ENCODE data around the gene AURKB. TPM values are rescaled to one million over a fixed set of nuclear protein-coding genes. Genes with fewer than 3 reads are reported as not detected.

The AURKB gene
- total and polyA plus RNA-seq, 2 of the 13 experiments (the other 11 are each of a cell fraction or from before 2014, with no cell fraction given), result 29.5 to 75.3 TPM

DNA sequence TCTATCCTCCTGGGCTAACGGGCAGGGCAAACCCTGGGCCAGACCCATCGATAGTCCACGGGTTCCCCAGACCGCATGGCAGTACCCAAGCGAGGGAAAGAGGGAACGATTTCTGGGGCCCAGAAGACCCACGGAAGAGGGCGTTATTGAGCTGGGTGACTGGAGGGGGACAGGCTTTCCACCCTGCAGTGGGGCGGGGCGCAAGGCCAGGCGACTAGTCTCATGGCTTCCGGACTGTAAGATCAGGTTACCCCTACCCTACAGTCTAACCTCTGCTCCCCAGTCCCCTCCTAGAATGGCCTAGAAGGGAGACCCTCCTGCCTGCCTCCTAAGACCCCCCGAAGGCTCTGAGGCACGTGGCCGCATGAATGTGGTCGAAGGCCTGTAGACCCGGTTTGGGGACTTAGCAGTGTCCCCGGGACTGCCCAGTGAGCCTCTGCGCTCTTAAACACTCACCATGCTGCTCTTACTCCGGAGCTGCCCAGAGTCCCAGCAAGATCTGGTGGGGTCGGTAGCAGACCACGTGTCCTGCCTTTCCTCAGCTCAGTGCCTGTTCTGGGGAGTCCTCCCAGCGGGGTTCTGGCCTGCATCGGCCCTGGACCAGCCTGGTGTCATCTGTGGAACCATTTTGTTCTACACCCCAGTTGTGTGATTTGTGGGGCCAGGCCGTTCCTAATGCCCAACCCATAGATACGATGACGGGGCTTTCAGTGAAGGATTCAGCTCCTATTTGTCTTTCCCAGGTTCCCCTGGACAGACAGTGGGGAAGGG, 13.2 kb upstream of the AURKB start (continued):
- TF ChIP-seq ZFX (CRISPR knock-in tag; IDR thresholded peaks at IDR 0.05; ENCODE audit: low read depth), result peak; percentile 63
- TF ChIP-seq ZSCAN30 (CRISPR knock-in tag; IDR thresholded peaks at IDR 0.05), result 0 out of 2 replicates have a peak, but pooled peaks have one; percentile 4
- no peak for TF ChIP-seq KDM1A (CRISPR knock-in tag; IDR thresholded peaks at IDR 0.05)
- TF ChIP-seq POLR2A (IDR thresholded peaks at IDR 0.05; ENCODE audit: insufficient read depth in 1 of 2, low read depth in 2 of 2, low read length in 2 of 2), result peak; percentile 26 to 58; a peak in 3 of 4 replicates
- TF ChIP-seq, protein P1, sequence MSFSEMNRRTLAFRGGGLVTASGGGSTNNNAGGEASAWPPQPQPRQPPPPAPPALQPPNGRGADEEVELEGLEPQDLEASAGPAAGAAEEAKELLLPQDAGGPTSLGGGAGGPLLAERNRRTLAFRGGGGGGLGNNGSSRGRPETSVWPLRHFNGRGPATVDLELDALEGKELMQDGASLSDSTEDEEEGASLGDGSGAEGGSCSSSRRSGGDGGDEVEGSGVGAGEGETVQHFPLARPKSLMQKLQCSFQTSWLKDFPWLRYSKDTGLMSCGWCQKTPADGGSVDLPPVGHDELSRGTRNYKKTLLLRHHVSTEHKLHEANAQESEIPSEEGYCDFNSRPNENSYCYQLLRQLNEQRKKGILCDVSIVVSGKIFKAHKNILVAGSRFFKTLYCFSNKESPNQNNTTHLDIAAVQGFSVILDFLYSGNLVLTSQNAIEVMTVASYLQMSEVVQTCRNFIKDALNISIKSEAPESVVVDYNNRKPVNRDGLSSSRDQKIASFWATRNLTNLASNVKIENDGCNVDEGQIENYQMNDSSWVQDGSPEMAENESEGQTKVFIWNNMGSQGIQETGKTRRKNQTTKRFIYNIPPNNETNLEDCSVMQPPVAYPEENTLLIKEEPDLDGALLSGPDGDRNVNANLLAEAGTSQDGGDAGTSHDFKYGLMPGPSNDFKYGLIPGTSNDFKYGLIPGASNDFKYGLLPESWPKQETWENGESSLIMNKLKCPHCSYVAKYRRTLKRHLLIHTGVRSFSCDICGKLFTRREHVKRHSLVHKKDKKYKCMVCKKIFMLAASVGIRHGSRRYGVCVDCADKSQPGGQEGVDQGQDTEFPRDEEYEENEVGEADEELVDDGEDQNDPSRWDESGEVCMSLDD (CRISPR knock-in tag; IDR thresholded peaks at IDR 0.05; ENCODE audit: borderline replicate concordance), result peak; percentile 72; the same call in 1 of the 2 replicates

DNA sequence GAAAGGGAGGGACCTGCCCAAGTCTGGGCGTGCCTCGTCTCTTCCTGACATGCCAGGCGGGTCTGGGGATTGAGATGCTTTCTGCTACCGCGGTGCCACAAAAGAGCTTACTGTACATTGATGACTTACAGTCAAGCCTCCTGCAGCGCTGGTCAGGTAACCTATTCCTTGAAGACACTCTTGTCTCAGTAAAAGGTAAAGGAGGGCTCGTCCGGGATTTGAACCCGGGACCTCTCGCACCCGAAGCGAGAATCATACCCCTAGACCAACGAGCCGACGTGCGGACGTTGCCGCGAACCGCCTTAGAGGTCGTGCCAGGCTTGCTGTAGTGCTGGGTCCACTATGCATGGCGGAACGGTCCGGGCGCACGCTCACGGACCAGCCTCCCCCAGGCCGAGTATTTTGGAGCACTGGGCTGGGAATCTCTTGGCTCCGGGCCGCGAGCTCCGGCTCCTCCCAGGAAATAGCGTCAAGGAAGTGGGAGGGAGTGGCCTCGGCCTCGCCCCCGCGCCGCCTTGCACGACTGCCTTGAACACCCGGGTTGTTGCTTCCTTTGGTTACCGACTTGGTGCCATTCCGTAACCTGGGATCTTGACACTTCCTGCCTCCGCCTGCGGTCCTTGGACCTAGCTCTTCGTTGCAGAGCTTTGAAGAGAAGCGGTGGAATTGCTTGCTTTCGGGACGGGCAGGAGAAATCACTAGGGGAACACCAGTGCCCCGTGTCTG, 12.4 kb upstream of the AURKB start:
- Histone ChIP-seq H3K27me3 (ENCODE audit: control insufficient read depth in 1 of 2, insufficient read depth in 2 of 2, low read length in 2 of 2) (no peaks in the 10 kb centered on the region; a peak in 1 of 5 replicates), H2AFZ (ENCODE audit: low read length) (no peak overlapping the region), H3K4me2 (ENCODE audit: low read depth, low read length) (peak overlapping the region; percentile 95), H3K9me3 (ENCODE audit: low read length) (no peaks in the 10 kb centered on the region), H3K4me1 (ENCODE audit: insufficient read depth, low read length) (peaks cover 33% of the 10 kb centered on the region), H3K9ac (ENCODE audit: insufficient read depth, low read depth, low read length) (peak overlapping the region; percentile 80), H3K4me3 (replicated peaks in 1 of 3; ENCODE audit: insufficient read depth in 1 of 3, low read depth in 2 of 3, low read length in 3 of 3) (peak overlapping the region; percentile 69 to 85 (median 70)), H3K79me2 (ENCODE audit: insufficient read depth, low read length) (no peaks in the 10 kb centered on the region), H3K36me3 (replicated peaks in 1 of 2; ENCODE audit: control insufficient read depth in 1 of 2, insufficient read depth in 2 of 2, low read length in 2 of 2) (peaks cover under 1 to 8% of the 10 kb centered on the region in 2 experiments; a peak in 4 of 5 replicates), H4K20me1 (ENCODE audit: insufficient read depth, low read length) (peaks cover 4% of the 10 kb centered on the region; the same call in 1 of the 2 replicates), H3K27ac (ENCODE audit: extremely low read length, insufficient read depth, low read length) (peak overlapping the region; percentile 91)
- intact Hi-C loops (cut with micrococcal nuclease; ENCODE audit: unreplicated experiment) (loop anchor here (1.0 to 5.0 kb wide), 4 partner anchors 27 to 155 kb away; partner anchors contain the start of genes KRABD2 and PFAS), in situ Hi-C loops (cut with HindIII; ENCODE audit: extremely low pct_ligation_motif_present, low pct_unique_long_range_greater_than_20kb) (loop anchor here (5.0 kb wide), 2 partner anchors 35 to 80 kb away; no protein-coding TSS in a partner anchor)
- BruUV-seq (replicated peaks), result TSS peak; percentile 34
- no peak for FAIRE-seq
- peak; percentile 88 for DNase-seq (ENCODE audit: low spot score)
- peak; percentile 64 for ATAC-seq
- POLR2A ChIA-PET, result interaction anchor here (0.5 to 7.7 kb wide), 24 partner anchors 11 to 820 kb away, joined by 3 to 111 read pairs (median 4); partner anchors contain the start of genes AURKB, BORCS6, CTC1 and KRABD2
- 4% methylated on average over 18 of the region's 49 CpGs for WGBS (ENCODE audit: low lambda C conversion rate)
- CTCF ChIA-PET (ENCODE audit: low intra/inter-chr PET ratio, low total read pairs), result interaction anchor here (0.7 kb wide), 1 partner anchor 78 kb away, joined by 3 read pairs; no protein-coding TSS in a partner anchor
- TF ChIP-seq, protein P2, sequence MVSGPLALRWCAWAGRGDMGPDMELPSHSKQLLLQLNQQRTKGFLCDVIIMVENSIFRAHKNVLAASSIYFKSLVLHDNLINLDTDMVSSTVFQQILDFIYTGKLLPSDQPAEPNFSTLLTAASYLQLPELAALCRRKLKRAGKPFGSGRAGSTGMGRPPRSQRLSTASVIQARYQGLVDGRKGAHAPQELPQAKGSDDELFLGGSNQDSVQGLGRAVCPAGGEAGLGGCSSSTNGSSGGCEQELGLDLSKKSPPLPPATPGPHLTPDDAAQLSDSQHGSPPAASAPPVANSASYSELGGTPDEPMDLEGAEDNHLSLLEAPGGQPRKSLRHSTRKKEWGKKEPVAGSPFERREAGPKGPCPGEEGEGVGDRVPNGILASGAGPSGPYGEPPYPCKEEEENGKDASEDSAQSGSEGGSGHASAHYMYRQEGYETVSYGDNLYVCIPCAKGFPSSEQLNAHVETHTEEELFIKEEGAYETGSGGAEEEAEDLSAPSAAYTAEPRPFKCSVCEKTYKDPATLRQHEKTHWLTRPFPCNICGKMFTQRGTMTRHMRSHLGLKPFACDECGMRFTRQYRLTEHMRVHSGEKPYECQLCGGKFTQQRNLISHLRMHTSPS (CRISPR knock-in tag; IDR thresholded peaks at IDR 0.05; ENCODE audit: low read depth), result peak; percentile 3; the same call in 1 of the 2 replicates
- TF ChIP-seq, protein P3, sequence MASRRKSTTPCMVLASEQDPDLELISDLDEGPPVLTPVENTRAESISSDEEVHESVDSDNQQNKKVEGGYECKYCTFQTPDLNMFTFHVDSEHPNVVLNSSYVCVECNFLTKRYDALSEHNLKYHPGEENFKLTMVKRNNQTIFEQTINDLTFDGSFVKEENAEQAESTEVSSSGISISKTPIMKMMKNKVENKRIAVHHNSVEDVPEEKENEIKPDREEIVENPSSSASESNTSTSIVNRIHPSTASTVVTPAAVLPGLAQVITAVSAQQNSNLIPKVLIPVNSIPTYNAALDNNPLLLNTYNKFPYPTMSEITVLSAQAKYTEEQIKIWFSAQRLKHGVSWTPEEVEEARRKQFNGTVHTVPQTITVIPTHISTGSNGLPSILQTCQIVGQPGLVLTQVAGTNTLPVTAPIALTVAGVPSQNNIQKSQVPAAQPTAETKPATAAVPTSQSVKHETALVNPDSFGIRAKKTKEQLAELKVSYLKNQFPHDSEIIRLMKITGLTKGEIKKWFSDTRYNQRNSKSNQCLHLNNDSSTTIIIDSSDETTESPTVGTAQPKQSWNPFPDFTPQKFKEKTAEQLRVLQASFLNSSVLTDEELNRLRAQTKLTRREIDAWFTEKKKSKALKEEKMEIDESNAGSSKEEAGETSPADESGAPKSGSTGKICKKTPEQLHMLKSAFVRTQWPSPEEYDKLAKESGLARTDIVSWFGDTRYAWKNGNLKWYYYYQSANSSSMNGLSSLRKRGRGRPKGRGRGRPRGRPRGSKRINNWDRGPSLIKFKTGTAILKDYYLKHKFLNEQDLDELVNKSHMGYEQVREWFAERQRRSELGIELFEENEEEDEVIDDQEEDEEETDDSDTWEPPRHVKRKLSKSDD (CRISPR knock-in tag; IDR thresholded peaks at IDR 0.05; ENCODE audit: low read depth), result peak; percentile 82; the same call in 1 of the 2 replicates
- TF ChIP-seq, protein P4, sequence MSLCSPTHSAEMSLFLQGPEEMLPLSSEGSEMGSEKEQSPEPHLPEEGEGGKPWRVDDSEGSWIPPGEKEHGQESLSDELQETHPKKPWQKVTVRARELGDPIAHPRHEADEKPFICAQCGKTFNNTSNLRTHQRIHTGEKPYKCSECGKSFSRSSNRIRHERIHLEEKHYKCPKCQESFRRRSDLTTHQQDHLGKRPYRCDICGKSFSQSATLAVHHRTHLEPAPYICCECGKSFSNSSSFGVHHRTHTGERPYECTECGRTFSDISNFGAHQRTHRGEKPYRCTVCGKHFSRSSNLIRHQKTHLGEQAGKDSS (CRISPR knock-in tag; IDR thresholded peaks at IDR 0.05; ENCODE audit: borderline replicate concordance, low read depth), result peak; percentile 98
- TF ChIP-seq, protein P5, sequence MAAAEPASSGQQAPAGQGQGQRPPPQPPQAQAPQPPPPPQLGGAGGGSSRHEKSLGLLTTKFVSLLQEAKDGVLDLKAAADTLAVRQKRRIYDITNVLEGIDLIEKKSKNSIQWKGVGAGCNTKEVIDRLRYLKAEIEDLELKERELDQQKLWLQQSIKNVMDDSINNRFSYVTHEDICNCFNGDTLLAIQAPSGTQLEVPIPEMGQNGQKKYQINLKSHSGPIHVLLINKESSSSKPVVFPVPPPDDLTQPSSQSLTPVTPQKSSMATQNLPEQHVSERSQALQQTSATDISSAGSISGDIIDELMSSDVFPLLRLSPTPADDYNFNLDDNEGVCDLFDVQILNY (CRISPR knock-in tag; conservative IDR thresholded peaks at IDR 0.05), result no peak

Data from HepG2 (cell line).